HG03521 (cell line): ENCODE results near the gene LMAN1L.

ENCODE experiments used
- ATAC-seq: cut with Tn5 transposase; IDR thresholded peaks from one replicate; pipeline ENCODE4 v1.9.1; 2021; ENCODE audit warnings: mild to moderate bottlenecking, moderate library complexity; ENCODE audit not compliant: unreplicated experiment

LMAN1L gene

DNA sequence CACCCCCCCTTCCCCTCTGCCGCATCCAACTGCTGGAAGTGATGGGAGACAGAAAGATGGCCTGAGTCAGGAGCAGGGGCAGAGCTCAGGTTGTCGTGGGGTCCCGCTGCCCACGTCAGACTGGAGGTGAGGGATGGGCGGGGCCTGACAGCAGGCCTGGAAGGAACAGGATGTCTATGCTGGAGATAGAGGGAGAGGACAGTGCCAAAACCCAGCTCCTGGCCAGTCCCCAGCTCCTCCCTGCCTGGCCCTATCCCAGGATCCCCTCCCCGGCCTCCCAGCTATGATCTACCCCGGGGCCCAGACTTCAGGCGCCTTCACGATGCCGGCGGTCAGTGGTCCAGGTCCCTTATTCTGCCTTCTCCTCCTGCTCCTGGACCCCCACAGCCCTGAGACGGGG lies at the start of gene LMAN1L:
Gene LMAN1L (plus strand): TSS at position 303 of the 400 bp plus-strand sequence. CDS start 20 bp downstream, at position 323.
- no peak for ATAC-seq

DNA sequence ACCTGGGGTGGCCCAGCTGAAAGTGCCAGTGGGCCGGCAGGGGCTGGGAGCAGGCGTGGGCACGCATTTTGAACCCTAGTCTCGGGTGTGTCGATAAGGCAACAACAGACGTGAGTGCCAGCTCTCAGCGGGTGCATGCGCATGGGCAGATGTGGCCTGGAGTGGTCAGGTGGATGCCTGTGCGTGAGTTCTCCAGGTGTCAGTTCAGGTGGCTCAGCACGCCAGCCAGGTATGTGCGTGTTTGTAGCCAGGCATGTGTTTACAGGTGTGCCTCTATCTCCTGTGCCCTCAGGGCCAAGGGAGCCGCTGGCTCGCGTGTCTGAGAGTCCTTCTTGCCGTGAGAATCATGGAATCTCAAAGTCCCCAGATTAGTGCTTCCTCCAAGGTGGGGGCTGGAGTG lies 49.2 kb upstream of the LMAN1L start:
- no peak for ATAC-seq

DNA sequence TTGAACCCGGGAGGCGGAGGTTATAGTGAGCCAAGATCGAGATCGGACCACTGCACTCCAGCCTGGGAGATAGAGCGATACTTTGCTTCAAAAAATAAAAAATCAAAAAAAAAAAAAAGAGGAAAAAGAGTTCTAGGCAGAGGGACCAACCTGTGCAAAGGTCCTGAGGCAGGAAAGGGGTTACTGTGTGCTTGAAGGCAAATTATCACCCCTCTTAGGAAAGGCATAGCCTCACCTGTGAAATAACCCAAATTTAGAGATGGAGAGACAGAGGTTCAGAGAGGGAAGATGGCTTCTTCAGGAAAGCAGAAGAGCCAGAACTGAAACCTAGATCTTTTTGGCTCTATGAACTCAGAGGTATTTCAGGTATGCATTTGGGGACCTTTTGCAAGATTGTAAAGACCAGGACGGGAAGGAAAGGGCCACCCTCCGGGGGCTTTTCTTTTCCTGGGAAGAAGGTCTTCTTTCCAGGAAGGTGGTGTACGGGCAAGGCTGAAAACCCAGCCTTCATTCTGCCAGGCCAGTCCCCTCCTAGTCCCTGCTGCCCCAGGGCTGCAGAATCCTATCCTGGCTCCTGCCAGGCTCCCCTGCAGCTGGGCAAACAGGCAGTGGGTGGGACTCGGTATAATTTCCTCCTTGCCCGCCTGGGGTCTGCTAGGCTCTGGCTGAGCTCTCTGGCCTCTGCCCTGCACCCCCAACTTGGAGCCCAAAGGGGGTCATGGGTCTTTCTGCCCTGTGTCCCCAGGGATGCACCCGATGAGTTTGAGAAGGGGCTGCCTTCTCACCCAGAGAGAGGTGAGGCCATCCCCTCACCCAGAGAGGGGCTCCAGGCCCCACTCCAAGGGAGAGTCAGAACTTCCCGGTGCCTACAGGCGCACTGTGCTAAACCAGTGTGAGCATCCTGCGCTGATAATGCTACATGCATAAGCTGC lies 45.2 kb upstream of the LMAN1L start:
- no peak for ATAC-seq

DNA sequence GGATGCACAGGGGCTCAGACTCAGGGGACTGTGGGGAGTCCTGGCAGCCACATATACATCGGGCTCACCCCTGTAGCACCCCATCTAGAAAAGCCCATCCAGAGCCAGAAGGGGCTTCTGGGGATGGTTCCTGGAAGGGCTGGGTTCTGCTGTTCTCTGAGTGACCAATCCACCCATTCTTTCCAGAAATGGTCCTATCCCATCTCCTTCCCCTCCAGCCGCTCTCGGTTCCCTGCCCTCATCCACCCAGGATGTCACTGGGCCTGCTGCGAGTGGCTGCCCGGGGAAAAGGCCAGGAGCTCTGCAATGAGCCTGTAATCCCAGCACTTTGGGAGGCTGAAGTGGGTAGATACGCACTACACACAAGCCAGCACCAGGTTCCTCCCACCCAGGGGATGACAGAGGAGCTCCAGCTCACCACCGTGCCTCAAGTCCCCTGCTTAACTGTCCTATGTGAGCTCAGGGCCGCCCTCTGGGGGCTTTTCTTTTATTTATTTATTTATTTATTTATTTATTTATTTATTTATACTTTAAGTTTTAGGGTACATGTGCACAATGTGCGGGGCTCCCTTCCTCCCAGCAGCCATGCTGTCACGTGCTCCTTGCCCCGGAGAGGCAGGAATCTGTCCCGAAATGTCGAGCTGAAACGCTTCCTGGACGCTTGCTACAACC lies 44.4 kb upstream of the LMAN1L start:
- no peak for ATAC-seq

DNA sequence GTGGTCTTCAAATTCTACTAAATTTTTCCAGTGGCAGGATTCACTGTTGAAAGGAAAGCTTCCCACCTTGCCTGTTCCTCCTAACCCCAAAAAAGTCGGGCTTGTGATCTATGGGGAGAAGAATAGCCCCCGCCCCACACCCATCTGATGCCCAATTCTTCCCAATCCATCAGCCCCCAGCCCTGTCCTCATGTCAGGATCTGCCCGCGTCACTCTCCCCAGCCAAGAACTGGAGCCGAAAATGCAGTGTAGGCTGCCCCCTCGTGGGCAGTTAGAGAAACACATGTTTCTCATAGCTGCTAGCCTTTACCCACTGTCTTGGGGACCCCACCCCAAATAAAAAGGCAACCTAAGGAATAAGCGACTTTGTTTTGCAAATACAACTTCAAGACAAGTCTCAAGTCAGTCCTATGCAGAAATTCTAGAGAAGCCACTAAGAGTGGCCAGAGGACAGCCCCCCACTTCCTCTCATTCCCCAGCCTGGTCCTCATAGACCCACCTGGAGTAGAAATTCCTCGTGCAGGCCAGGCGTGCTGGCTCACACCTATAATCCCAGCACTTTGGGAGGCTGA lies 43.8 kb upstream of the LMAN1L start:
- no peak for ATAC-seq

DNA sequence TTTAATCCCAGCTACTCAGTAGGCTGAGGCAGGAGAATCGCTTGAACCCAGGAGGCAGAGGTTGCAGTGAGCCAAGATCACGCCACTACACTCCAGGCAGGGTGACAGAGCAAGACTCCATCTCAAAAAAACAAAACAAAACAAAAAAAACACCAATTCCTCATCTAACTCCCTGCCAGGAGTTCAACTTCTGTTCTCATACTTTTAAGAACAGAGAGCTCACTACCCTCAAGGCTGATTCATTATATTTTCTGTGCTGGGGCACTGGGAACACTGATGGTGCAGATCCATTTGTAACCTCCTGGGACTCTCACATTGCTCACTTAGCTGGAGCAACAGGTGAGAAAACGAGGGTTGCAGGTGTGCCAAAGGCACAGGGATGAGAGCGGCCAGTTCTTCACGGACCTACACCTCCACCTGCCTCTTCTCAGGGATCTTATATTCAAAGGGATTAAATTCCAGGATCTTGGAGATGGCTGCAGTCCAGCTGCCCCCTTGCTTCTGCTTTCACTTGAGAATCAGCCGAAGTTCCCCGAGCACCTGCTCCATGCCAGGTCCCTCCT lies 43.1 kb upstream of the LMAN1L start:
- ATAC-seq = no peak

DNA sequence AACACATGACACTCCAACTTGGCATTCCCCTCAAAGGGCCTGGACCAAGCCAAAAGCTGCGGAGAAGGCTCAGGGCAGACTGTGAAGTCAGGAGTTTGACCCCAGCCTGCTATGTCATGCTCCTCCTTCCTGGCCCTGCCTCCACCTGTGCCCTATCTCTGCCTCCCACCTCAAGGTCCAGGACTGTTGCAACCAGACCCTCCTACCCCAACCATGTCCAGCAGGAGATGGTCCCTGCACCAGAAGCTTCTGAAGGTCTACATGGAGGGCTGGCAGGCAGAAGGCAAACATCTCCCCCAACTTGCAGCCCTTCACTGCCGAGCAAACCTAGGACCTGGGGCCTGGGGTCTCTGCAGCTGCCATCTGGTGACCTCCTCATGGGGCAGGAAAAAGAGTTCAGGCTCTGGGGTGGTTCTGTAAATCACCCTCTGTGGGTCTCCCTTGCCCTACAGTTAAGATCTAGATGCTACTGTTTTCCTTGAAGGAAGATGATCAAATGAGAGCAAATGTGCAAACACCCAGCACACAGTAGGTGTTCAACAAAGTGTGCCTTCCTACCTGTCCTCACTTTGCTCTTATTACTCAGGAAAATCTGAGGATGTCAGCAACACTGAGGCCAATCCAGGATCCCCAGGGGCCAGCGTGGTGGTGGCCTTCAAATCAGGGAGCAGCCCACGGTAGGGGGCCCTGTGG lies 42.3 kb upstream of the LMAN1L start:
- ATAC-seq = no peak

DNA sequence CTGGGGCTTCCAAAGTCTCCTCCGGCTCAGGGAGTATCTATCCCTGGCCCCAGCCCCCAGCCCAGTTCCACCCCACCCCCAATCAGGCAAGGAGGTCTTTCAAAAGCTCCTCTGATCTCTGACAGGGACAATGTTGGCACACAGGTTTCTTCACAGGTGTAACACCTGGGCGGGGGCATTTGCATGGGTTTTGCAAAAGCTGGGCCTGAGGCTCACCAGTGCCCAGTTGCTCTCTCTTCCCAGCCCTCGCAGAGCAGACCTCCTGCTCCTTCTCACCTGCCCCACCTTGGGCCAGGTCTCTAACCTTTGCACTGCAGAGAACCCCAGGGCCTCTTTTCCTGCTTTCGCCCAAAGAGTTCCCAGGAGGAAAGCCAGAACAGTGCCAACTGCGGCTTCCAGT lies 39.3 kb upstream of the LMAN1L start:
- ATAC-seq = no peak

DNA sequence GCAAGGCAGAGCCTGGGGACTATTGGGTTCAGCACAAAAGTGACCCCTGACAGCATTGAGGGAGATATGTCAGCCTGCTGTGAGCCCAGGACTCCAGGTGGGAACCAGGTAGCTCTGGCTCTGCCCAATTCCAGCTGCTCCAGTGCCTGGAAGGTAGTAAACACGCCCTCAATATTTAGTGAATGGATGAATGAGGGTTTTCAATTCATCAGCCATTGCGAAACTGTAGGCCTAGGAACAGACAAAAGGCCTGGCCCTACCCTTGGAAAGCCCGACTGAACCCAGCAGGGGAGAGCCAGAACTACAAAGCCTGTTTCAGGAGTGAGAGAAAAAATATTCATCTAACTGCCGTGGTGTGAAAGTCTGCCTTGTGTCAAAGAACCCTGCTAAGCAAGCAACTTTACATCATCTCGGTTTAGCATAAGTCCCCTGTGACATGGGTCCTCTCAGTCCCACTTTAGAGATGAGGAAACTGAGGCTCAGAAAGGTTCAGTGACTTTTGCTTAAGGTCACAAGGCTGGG lies 38.8 kb upstream of the LMAN1L start:
- no peak for ATAC-seq

DNA sequence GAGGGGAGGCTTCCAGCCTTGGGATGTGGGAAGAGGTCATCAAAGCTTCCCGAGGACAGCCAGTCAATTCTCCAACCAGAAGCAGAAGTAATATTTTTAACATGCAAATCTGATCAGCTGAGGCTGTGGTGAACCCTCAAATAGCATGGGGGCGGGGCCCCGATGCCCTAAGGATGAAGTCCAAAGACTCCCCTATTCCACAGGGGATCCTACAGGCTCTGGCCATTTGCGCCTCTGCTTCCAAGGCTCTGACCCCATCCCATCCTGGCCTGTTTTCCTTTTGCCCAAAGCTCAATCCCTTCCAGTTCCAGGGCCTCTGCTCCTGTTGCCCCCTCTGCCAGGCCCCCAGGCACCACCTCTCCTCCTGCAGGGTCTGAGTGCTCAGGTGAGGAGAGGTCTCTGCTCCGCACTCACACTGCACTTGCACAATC lies 37.5 kb upstream of the LMAN1L start:
- no peak for ATAC-seq

DNA sequence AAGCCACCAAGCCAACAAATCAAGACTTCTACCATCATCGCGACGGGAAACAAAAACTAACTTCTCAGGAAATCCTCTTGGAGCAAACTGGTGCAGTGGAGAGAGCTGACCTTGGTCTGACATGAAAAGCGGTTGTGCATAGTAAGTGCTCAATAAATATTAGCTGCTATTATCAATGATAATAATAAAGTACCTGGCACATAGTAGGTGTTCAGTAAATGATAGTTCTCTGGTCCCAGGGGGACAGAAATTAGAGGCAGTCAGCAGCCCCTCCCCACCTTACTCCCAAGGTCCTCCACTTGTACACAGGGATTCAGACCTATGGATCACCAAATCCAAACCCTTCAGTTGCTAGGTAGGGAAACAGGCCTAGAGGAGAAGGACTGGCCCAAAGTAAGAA lies 36.7 kb upstream of the LMAN1L start:
- ATAC-seq = no peak

DNA sequence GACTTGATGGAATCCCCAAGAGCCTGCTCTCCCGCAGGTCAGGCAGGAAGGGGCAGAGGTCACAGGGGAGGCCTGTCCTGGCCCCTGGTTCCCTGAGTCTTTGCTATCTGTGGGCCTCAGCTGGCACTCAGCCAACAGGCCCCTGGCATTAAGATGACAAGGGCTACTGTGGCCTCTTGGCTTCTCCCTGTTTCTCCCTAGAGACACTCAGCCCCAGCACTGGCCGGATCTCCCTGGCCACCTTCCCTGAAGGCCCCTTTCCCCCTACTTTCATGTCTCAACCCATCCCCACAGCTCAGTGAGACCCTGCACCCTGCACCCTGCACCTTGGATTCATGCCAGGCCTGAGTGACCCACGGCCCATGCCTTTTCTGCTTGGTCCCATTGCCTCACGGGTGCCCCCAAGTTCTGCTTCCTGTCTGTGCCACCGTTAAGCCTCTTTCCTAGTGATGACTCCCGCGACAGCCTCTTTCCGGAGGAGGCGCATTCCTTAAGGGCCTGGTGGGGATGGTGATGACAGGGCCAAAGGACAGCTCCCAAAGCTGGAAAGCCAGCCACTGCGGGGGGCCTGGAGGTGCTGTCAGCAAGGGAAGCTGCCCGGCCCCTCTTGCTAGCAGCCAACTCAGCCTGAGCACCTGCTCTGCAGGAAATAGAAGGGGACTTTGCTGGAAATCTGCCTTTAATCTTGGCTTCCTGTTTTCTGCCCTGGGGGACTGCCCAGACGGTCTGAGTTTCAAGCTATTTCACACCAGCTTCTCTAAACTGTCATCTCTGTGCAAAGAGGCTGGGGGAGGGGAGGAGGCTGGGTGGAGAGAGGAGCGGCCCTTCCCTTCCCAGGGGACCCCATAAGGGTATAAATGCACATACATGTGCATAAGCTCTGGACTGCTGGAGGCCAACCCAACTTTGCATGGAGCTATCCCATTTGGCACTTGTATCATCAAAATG lies 35.5 kb upstream of the LMAN1L start:
- no peak for ATAC-seq

DNA sequence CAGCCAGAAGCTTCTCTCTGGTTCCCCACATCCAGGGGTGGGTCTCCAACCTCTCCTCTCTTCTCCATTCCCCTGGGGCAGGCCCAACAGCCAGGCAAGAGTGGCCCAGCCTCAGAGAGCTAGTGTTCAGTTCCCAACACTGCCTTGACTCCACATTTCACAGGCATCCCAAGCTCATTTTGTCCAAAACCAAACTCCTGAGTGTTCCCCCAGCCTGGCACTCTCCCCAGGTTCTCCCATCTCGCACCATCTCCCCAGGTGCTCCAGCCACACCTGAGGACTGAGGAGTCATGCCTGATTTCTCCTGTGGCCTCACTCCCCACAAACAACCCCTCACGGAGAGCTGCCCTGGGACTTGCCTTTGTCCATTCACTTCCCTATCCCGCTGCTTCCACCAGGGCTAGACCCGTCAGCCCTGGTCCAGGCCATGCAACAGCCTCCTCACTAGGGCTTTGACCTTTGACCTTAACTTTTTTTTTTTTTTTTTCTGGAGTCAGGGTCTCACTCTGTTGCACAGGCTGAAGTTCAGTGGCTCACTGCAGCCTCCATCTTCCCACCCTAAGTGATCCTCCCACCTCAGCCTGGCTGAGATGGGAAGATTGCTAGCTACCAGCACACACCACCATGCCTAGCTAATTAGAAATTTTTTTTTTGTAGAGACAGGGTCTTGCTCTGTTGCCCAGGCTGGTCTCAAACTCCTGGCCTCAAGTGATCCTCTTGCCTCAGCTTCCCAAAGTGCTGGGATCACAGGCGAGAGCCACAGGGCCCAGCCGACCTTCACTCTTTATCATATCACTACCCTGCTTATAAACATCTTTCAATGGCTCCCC lies 34.7 kb upstream of the LMAN1L start:
- ATAC-seq = no peak

DNA sequence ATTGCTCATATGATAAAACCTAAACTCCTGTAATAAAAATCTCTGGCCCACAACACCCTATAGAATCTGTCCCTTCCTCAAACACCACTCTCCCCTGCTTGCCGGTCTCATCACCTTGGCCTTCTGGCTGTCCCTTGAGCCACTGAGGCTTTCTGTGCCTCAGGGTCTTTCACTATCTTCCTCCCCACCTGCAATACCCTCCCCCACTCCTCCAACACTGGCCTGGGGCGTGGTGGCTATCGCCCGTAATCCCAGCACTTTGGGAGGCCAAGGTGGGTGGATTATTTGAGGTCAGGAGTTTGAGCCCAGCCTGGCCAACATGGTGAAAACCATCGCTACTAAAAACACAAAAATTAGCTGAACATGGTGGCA lies 34.0 kb upstream of the LMAN1L start:
- no peak for ATAC-seq

DNA sequence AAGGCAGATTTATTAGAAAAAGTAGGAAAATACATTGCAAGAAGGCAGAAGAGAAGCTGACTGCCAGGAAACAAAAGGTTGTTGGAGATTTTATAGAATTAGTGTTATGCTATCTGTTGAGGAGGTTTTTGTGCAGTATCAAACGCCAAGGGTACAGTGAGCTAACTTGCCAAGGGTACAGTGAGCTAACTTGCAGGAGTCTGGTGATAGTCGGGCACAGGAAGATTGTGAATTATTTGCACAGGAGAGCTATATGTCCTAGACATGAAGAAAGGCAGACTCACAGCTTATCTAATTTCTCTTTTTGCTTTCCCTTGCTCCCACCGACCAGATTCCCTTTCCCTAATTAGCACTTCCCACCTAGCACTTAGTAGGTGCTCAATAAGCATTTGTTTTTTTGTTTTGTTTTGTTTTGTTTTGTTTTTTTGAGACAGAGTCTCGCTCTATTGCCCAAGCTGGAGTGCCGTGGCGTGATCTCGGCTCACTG lies 33.4 kb upstream of the LMAN1L start:
- no peak for ATAC-seq

DNA sequence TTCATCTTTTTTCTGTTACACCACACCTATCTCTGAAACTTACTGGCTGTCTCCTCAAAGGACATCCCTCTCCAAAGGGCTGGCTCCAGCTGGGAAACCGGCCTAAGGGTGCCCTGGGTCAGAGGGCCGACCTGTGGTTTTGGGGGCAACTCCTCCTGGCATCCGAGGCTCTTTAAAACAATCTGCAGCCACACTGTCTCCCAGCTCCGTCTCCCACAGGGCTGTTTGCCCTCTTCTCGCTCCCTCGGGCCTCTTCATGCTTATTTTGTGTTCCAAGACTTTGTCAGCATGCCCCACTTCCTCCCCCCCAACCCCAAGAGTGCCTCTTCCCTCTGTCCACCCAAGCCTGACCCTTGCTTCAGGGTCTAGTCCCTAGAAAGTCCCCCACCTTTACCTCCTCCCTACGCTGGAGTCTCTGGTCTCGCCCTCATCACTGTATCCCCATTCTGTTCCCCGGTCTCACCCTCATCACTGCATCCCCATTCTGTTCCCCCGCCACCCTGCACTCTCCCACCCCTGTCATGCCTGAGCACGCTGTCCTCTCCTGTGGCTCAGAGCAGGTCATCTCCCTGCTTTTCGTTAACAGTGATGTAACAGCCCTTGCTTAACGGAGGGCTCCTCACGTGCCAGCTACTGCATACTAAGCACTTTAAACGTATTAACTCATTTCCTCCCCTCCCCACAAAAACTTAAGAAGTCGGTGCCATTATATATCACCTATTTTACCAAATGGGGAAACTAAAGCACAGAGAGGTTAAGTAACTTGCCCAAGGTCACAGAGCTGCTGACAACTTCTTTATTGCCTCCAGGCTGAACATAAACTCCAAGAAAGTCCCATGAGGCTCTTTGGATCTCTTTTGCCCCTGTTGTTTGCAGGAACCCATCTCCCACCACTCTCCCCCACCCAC lies 31.9 kb upstream of the LMAN1L start:
- no peak for ATAC-seq

DNA sequence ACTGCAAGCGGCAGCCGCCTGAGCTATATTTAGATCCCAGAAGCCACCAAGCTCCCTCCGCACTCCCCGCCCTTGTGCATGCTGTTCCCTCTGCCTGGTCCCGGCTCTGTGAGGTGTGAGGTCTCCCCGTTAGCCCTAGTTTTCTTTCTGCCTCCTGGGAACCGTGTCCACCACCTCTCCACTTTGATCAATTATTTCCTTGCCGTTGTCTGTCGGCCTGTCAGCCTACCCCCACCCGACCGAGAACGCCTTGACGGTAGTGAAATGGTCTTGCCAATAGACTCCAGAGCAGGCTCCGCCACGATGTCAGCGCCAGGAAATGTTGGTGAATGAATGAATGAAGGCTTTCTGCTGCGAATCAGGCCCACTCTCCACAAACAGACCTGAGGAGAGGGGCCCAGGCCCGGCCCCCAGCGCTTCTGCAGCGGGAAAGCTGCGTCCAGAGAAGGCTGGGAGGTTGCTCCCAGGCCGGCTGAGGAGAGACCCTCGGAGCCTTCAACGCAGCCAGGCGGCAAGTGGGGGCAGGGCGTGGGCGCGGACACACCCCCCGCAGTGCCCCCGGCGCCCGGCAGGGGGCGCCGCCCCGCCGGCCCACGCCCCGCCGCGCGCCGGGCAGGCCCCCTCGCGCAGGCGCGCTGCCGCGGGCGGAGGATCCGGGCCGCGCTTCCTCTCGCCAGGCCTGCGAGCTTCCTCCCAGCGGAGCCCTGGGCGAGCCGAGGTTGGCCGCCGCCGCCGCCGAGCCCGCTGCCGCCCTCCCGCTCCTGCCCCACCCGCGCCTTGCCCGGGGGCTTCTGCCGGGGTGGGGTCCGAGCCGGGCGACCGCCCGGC lies 31.0 kb upstream of the LMAN1L start, which contains the start of gene CSK:
Gene CSK (plus strand): TSS at position 650 of the 828 bp plus-strand sequence. CDS start 16,218 bp downstream, outside the sequence.
- peak; percentile 54 for ATAC-seq
